Keratinocyte (primary cell): Measurements from ENCODE around the gene CFAP77. TPM values are rescaled to one million over a fixed set of nuclear protein-coding genes. Genes with fewer than 3 reads are reported as not detected.

Experiments used
- DNase-seq: peaks from one replicate; pipeline ENCODE4 v3.0.0-alpha.2; 2011; ENCODE audit warnings: low read depth, missing footprints, low spot score
- FAIRE-seq: peaks from 2 replicates; lab custom pipeline; 2011; peaks lifted over from hg19 to GRCh38; lab: Jason Lieb, UNC
- H2AFZ ChIP-seq: 2 replicates; pipeline ENCODE4 v1.6.0; 2012; ENCODE audit warnings: low read length, control low read depth, inconsistent platforms; ENCODE audit not compliant: control insufficient read depth
- H3K27ac ChIP-seq: 2 replicates; pipeline ENCODE4 v1.5.1; 2011; ENCODE audit warnings: low read length; ENCODE audit not compliant: control insufficient read depth, insufficient read depth
- H3K27me3 ChIP-seq: 3 replicates; pipeline ENCODE4 v1.6.0; 2011; ENCODE audit warnings: low read length; ENCODE audit not compliant: control insufficient read depth, insufficient read depth; ENCODE audit errors: extremely low read depth
- H3K36me3 ChIP-seq, 2 experiments: 2 replicates in 1 of 2; 3 replicates in 1 of 2; pipeline ENCODE4 v1.5.1; 2011; ENCODE audit warnings: low read length in 2 of 2, mild to moderate bottlenecking in 1 of 2; ENCODE audit not compliant: control insufficient read depth in 2 of 2, insufficient read depth in 2 of 2; ENCODE audit errors: extremely low read depth in 1 of 2
- H3K4me1 ChIP-seq: 3 replicates; pipeline ENCODE4 v1.5.1; 2011; ENCODE audit warnings: low read length; ENCODE audit not compliant: control insufficient read depth, insufficient read depth; ENCODE audit errors: extremely low read depth
- H3K4me2 ChIP-seq: 3 replicates; pipeline ENCODE4 v1.6.0; 2011; ENCODE audit warnings: low read depth, low read length; ENCODE audit not compliant: control insufficient read depth, insufficient read depth; ENCODE audit errors: extremely low read depth
- H3K4me3 ChIP-seq, 3 experiments: fragments of 200-600 bp in 1 of 3; sonication (generic) in 1 of 3; 2 replicates in 2 of 3; 3 replicates in 1 of 3; pipeline ENCODE4 v1.5.1; 2011 to 2016; ENCODE audit warnings: low read length in 3 of 3, mild to moderate bottlenecking in 3 of 3, control low read depth in 2 of 3, inconsistent platforms in 1 of 3, low read depth in 1 of 3, mixed read lengths in 1 of 3, mixed run types in 1 of 3, moderate library complexity in 1 of 3; ENCODE audit not compliant: control insufficient read depth in 2 of 3, insufficient read depth in 2 of 3; ENCODE audit errors: extremely low read depth in 1 of 3
- H3K79me2 ChIP-seq: 2 replicates; pipeline ENCODE4 v1.6.0; 2012; ENCODE audit warnings: low read length; ENCODE audit not compliant: control insufficient read depth, insufficient read depth
- H3K9ac ChIP-seq: 3 replicates; pipeline ENCODE4 v1.6.0; 2011; ENCODE audit warnings: low read length; ENCODE audit not compliant: control insufficient read depth, insufficient read depth; ENCODE audit errors: extremely low read depth
- H3K9me1 ChIP-seq: 3 replicates; pipeline ENCODE4 v1.6.0; 2011; ENCODE audit warnings: low read length; ENCODE audit not compliant: control insufficient read depth, insufficient read depth; ENCODE audit errors: extremely low read depth
- H3K9me3 ChIP-seq: 2 replicates; pipeline ENCODE4 v1.5.1; 2012; ENCODE audit warnings: low read depth, low read length; ENCODE audit not compliant: control insufficient read depth
- H4K20me1 ChIP-seq: 3 replicates; pipeline ENCODE4 v1.6.0; 2011; ENCODE audit warnings: low read length; ENCODE audit not compliant: control insufficient read depth, insufficient read depth; ENCODE audit errors: extremely low read depth
- EZH2 ChIP-seq: IDR thresholded peaks from one replicate; pipeline ENCODE4 v1.6.1; 2012; ENCODE audit warnings: inconsistent platforms, mild to moderate bottlenecking, low read length, moderate library complexity
- dilution Hi-C: fragments of 300-500 bp; cut with MboI; formaldehyde crosslinking; loops from one replicate; pipeline ENCODE4 v1.7.0; 2020; ENCODE audit warnings: low sequenced_read_pairs; ENCODE audit not compliant: extremely low pct_ligation_motif_present
- polyA plus RNA-seq, 5 experiments: library from polyadenylated mRNA; depleted of rRNA in 3 of 5; stranded (reverse) in 3 of 5; stranded (forward) in 1 of 5; unstranded in 1 of 5; fragments of >200 nt; gene quantifications; 1 replicate in 1 of 5; 2 replicates in 3 of 5; 3 replicates in 1 of 5; pipeline versions ENCODE4 v1.2.1 to v1.2.3, GENCODE V29; 2011 to 2012; ENCODE audit warnings: missing spikeins in 2 of 5, low read depth in 1 of 5, low replicate concordance in 1 of 5
- TF ChIP-seq, protein P1 (sequence below), 3 experiments: IDR thresholded peaks in 1 of 3; conservative IDR thresholded peaks in 1 of 3; optimal IDR thresholded peaks in 1 of 3; 2 replicates in 2 of 3; 3 replicates in 1 of 3; pipeline versions ENCODE3 to v1.5.1; 2011; ENCODE audit warnings: low read length in 3 of 3, mild to moderate bottlenecking in 3 of 3, moderate library complexity in 2 of 3, control low read depth in 1 of 3, inconsistent platforms in 1 of 3; ENCODE audit not compliant: insufficient read depth in 2 of 3; ENCODE audit errors: extremely low read depth in 1 of 3

CFAP77 gene
- polyA plus RNA-seq, 1 donor (not counting 4 experiments of a cell fraction or from before 2014, with no cell fraction given), result not detected

- Histone ChIP-seq H3K4me2 (no peak overlapping the region), H3K27ac (no peak overlapping the region), H3K9me1 (no peaks in the 10 kb centered on the region), H3K27me3 (peaks cover 47% of the 10 kb centered on the region), H3K79me2 (no peaks in the 10 kb centered on the region), H3K4me3 (no peak overlapping the region), H3K9ac (no peak overlapping the region), H3K36me3 (no peaks in the 10 kb centered on the region), H2AFZ (no peak overlapping the region), H4K20me1 (no peaks in the 10 kb centered on the region), H3K4me1 (no peaks in the 10 kb centered on the region), H3K9me3 (no peaks in the 10 kb centered on the region)
- dilution Hi-C loops, result no loop called here
- TF ChIP-seq, protein P1, sequence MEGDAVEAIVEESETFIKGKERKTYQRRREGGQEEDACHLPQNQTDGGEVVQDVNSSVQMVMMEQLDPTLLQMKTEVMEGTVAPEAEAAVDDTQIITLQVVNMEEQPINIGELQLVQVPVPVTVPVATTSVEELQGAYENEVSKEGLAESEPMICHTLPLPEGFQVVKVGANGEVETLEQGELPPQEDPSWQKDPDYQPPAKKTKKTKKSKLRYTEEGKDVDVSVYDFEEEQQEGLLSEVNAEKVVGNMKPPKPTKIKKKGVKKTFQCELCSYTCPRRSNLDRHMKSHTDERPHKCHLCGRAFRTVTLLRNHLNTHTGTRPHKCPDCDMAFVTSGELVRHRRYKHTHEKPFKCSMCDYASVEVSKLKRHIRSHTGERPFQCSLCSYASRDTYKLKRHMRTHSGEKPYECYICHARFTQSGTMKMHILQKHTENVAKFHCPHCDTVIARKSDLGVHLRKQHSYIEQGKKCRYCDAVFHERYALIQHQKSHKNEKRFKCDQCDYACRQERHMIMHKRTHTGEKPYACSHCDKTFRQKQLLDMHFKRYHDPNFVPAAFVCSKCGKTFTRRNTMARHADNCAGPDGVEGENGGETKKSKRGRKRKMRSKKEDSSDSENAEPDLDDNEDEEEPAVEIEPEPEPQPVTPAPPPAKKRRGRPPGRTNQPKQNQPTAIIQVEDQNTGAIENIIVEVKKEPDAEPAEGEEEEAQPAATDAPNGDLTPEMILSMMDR (optimal IDR thresholded peaks at IDR 0.05 in 1 of 3, IDR thresholded peaks at IDR 0.05 in 1 of 3, conservative IDR thresholded peaks at IDR 0.05 in 1 of 3; ENCODE audit: extremely low read depth in 1 of 3, insufficient read depth in 2 of 3, low read length in 3 of 3), result no peak
- no peak for TF ChIP-seq EZH2
- DNase-seq, result no peak
- FAIRE-seq, result no peak
These were observed 68.5 kb downstream of the CFAP77 start for GRCh38 chr9:132478353-132479050.

- no peak overlapping the region for H2AFZ ChIP-seq
- peaks cover 43% of the 10 kb centered on the region for H3K27me3 ChIP-seq
- H3K9me1 ChIP-seq, result no peaks in the 10 kb centered on the region
- no peaks in the 10 kb centered on the region for H3K79me2 ChIP-seq
- H3K27ac ChIP-seq, result no peak overlapping the region
- no peaks in the 10 kb centered on the region for H3K36me3 ChIP-seq
- FAIRE-seq (no peak), DNase-seq (no peak)
- dilution Hi-C loops, result no loop called here
- TF ChIP-seq, protein P1 (optimal IDR thresholded peaks at IDR 0.05 in 1 of 3, IDR thresholded peaks at IDR 0.05 in 1 of 3, conservative IDR thresholded peaks at IDR 0.05 in 1 of 3; ENCODE audit: extremely low read depth in 1 of 3, insufficient read depth in 2 of 3, low read length in 3 of 3), result no peak
- no peak for TF ChIP-seq EZH2
- H3K9me3 ChIP-seq, result no peaks in the 10 kb centered on the region
- H4K20me1 ChIP-seq, result no peaks in the 10 kb centered on the region
- no peak overlapping the region for H3K4me2 ChIP-seq
- H3K4me3 ChIP-seq, result no peak overlapping the region
- no peaks in the 10 kb centered on the region for H3K4me1 ChIP-seq
- no peak overlapping the region for H3K9ac ChIP-seq
These were observed 69.7 kb downstream of the CFAP77 start for GRCh38 chr9:132479733-132480132.
